HepG2 (cell line): ENCODE data around the gene ZCCHC7. TPM values are rescaled to one million over a fixed set of nuclear protein-coding genes. Genes with fewer than 3 reads are reported as not detected.

ENCODE experiments used
- BCLAF1 ChIP-seq: fragments of 450-650 bp; IDR thresholded peaks from 2 replicates; pipeline ENCODE4 v1.6.1; 2017; ENCODE audit warnings: mild to moderate bottlenecking
- CBX2 ChIP-seq, 2 experiments: fragments of 200-600 bp in 1 of 2; sonication (generic); formaldehyde crosslinking in 1 of 2; IDR thresholded peaks; 2 replicates each; pipeline versions ENCODE4 v1.7.0 to v1.8.1; 2018 to 2022; ENCODE audit warnings: low read depth in 2 of 2, low read length in 1 of 2, mild to moderate bottlenecking in 1 of 2, missing genetic modification reagents in 1 of 2
- CCAR2 ChIP-seq: fragments of 200-400 bp; formaldehyde crosslinking; optimal IDR thresholded peaks from 2 replicates; pipeline ENCODE3; 2018; ENCODE audit warnings: low read depth, mild to moderate bottlenecking, low read length, moderate library complexity
- DR1 ChIP-seq: sonication (generic); formaldehyde crosslinking; IDR thresholded peaks from 2 replicates; pipeline ENCODE4 v1.8.0; 2021; ENCODE audit warnings: mild to moderate bottlenecking, missing genetic modification reagents, inconsistent platforms
- ELF1 ChIP-seq: sonication (generic); formaldehyde crosslinking; IDR thresholded peaks from 2 replicates; pipeline ENCODE4 v1.4.0; 2020; ENCODE audit warnings: missing genetic modification reagents
- ERF ChIP-seq: IDR thresholded peaks from 2 replicates; pipeline ENCODE4 v1.6.1; 2018; ENCODE audit warnings: missing biosample characterization, missing genetic modification reagents
- ETS1 ChIP-seq: sonication (generic); formaldehyde crosslinking; IDR thresholded peaks from 2 replicates; pipeline ENCODE4 v1.4.0; 2020; ENCODE audit warnings: missing genetic modification reagents
- FOXC1 ChIP-seq: sonication (generic); formaldehyde crosslinking; IDR thresholded peaks from 2 replicates; pipeline ENCODE4 v1.8.0; 2022; ENCODE audit warnings: mild to moderate bottlenecking, missing genetic modification reagents, borderline replicate concordance
- GPBP1L1 ChIP-seq: sonication (generic); formaldehyde crosslinking; IDR thresholded peaks from 2 replicates; pipeline ENCODE4 v1.5.0; 2020; ENCODE audit warnings: mild to moderate bottlenecking, missing genetic modification reagents
- HMGA1 ChIP-seq: sonication (generic); formaldehyde crosslinking; conservative IDR thresholded peaks from 2 replicates; pipeline ENCODE4 v1.4.0; 2020; ENCODE audit warnings: missing genetic modification reagents
- NCOR1 ChIP-seq: fragments of 200-600 bp; sonication (generic); IDR thresholded peaks from 2 replicates; pipeline ENCODE4 v1.7.0; 2017; ENCODE audit warnings: antibody characterized with exemption, low read length, borderline replicate concordance
- NR2F6 ChIP-seq, 2 experiments: IDR thresholded peaks; 2 replicates each; pipeline ENCODE4 v1.6.1; 2016; ENCODE audit warnings: antibody characterized with exemption in 1 of 2, mild to moderate bottlenecking in 1 of 2
- U2AF2 ChIP-seq: fragments of 200-400 bp; formaldehyde crosslinking; IDR thresholded peaks from 2 replicates; pipeline ENCODE4 v1.6.1; 2017; ENCODE audit warnings: low read depth, mild to moderate bottlenecking, low read length
- ZFX ChIP-seq: sonication (generic); formaldehyde crosslinking; IDR thresholded peaks from 2 replicates; pipeline ENCODE4 v1.4.0; 2020; ENCODE audit warnings: mild to moderate bottlenecking, low read depth, missing genetic modification reagents, moderate library complexity
- ZMYM4 ChIP-seq: sonication (generic); formaldehyde crosslinking; IDR thresholded peaks from 2 replicates; pipeline ENCODE4 v1.8.1; 2023; ENCODE audit warnings: mild to moderate bottlenecking, missing genetic modification reagents
- ZNF160 ChIP-seq: sonication (generic); formaldehyde crosslinking; IDR thresholded peaks from 2 replicates; pipeline ENCODE4 v1.8.0; 2022; ENCODE audit warnings: mild to moderate bottlenecking, inconsistent platforms, missing genetic modification reagents
- ZNF18 ChIP-seq: sonication (generic); formaldehyde crosslinking; IDR thresholded peaks from 2 replicates; pipeline ENCODE4 v1.8.0; 2022; ENCODE audit warnings: mild to moderate bottlenecking, missing genetic modification reagents; ENCODE audit not compliant: insufficient replicate concordance
- ZNF251 ChIP-seq: sonication (generic); formaldehyde crosslinking; IDR thresholded peaks from 2 replicates; pipeline ENCODE4 v1.9.0; 2021; ENCODE audit warnings: mild to moderate bottlenecking, missing genetic modification reagents
- ZNF512 ChIP-seq: sonication (generic); formaldehyde crosslinking; IDR thresholded peaks from 2 replicates; pipeline ENCODE4 v1.4.0; 2020; ENCODE audit warnings: mild to moderate bottlenecking, missing genetic modification reagents
- ZNF720 ChIP-seq: sonication (generic); formaldehyde crosslinking; IDR thresholded peaks from 2 replicates; pipeline ENCODE4 v1.4.0; 2020; ENCODE audit warnings: missing genetic modification reagents
- polyA plus RNA-seq, 8 experiments: library from polyadenylated mRNA; depleted of rRNA in 3 of 8; stranded (reverse) in 7 of 8; unstranded in 1 of 8; fragments of >200 nt; fragmentation: Illumina TruSeq in 4 of 8; extraction: Trizol in 4 of 8; gene quantifications; 2 replicates each; pipeline versions ENCODE4 v1.2.1 to v1.2.3, GENCODE V29; 2011 to 2016; ENCODE audit warnings: low read depth in 4 of 8, missing spikeins in 1 of 8, mixed read lengths in 1 of 8; ENCODE audit not compliant: insufficient read depth in 1 of 8
- total RNA-seq, 5 experiments: library from RNA; depleted of rRNA; stranded (reverse); fragments of >200 nt; fragmentation: Illumina TruSeq; extraction: Trizol; gene quantifications; 2 replicates each; pipeline ENCODE4 v1.2.3, GENCODE V29; 2016; ENCODE audit warnings: low read depth in 1 of 5

Gene ZCCHC7
- total and polyA plus RNA-seq, 2 of the 13 experiments (the other 11 are each of a cell fraction or from before 2014, with no cell fraction given) = 13.6 to 19.3 TPM

GRCh38 chr9:37079370-37080164, 40.8 kb upstream of the ZCCHC7 start (continued):
- TF ChIP-seq CBX2 (IDR thresholded peaks at IDR 0.05; ENCODE audit: low read depth, low read length) (no peak), CBX2 (CRISPR knock-in tag; IDR thresholded peaks at IDR 0.05; ENCODE audit: low read depth) (peak; percentile 92; the same call in 1 of the 2 replicates), ZNF18 (CRISPR knock-in tag) (peak; percentile 96), GPBP1L1 (CRISPR knock-in tag) (no peak), FOXC1 (CRISPR knock-in tag) (peak; percentile 100), NR2F6 (IDR thresholded peaks at IDR 0.05) (no peak), NR2F6 (CRISPR knock-in tag; IDR thresholded peaks at IDR 0.05) (peak; percentile 62), NCOR1 (no peak), U2AF2 (no peak), ZFX (peak; percentile 88), ZNF160 (CRISPR knock-in tag) (peak; percentile 97), HMGA1 (CRISPR knock-in tag) (no peak), ZNF720 (CRISPR knock-in tag) (peak; percentile 82; the same call in 1 of the 2 replicates), BCLAF1 (no peak), ERF (CRISPR knock-in tag) (peak; percentile 99), ZMYM4 (CRISPR knock-in tag) (peak; percentile 88), ZNF251 (CRISPR knock-in tag) (peak; percentile 92), DR1 (CRISPR knock-in tag) (peak; percentile 71; the same call in 1 of the 2 replicates), ETS1 (CRISPR knock-in tag) (peak; percentile 99), CCAR2 (no peak), ZNF512 (CRISPR knock-in tag) (no peak), ELF1 (CRISPR knock-in tag) (peak; percentile 94)
